Keratinocyte (primary cell): ENCODE measurements around the gene AKT1S1.

ENCODE experiments used
- CTCF ChIP-seq, 3 experiments: IDR thresholded peaks in 1 of 3; conservative IDR thresholded peaks in 1 of 3; optimal IDR thresholded peaks in 1 of 3; 2 replicates in 2 of 3; 3 replicates in 1 of 3; pipeline versions ENCODE3 to v1.5.1; 2011; ENCODE audit warnings: low read length in 3 of 3, mild to moderate bottlenecking in 3 of 3, moderate library complexity in 2 of 3, control low read depth in 1 of 3, inconsistent platforms in 1 of 3; ENCODE audit not compliant: insufficient read depth in 2 of 3; ENCODE audit errors: extremely low read depth in 1 of 3
- EZH2 ChIP-seq: IDR thresholded peaks from one replicate; pipeline ENCODE4 v1.6.1; 2012; ENCODE audit warnings: inconsistent platforms, mild to moderate bottlenecking, low read length, moderate library complexity

- TF ChIP-seq CTCF (optimal IDR thresholded peaks at IDR 0.05 in 1 of 3, IDR thresholded peaks at IDR 0.05 in 1 of 3, conservative IDR thresholded peaks at IDR 0.05 in 1 of 3; ENCODE audit: extremely low read depth in 1 of 3, insufficient read depth in 2 of 3, low read length in 3 of 3) (no peak), EZH2 (no peak)
These were observed 38.1 kb downstream of the AKT1S1 start for GRCh38 chr19:49838885-49839588.
